Fibroblast of lung (primary cell): ENCODE results near the gene DCBLD2.

Source experiments
- CTCF ChIP-seq, 2 donors: IDR thresholded peaks in 1 of 2; conservative IDR thresholded peaks in 1 of 2; 1 replicate in 1 of 2; 2 replicates in 1 of 2; pipeline ENCODE4 v1.5.1; 2011 to 2012; ENCODE audit warnings: low read length in 2 of 2, control low read depth in 1 of 2, inconsistent platforms in 1 of 2, low read depth in 1 of 2, mild to moderate bottlenecking in 1 of 2
- EZH2 ChIP-seq: IDR thresholded peaks from 2 replicates; pipeline ENCODE4 v1.5.1; 2012; ENCODE audit warnings: low read length, control low read depth, mild to moderate bottlenecking; ENCODE audit errors: missing control alignments

GRCh38 chr3:98897701-98898100, 3.8 kb downstream of the DCBLD2 start:
- TF ChIP-seq CTCF (conservative IDR thresholded peaks at IDR 0.05 in 1 of 2, IDR thresholded peaks at IDR 0.05 in 1 of 2; ENCODE audit: low read depth in 1 of 2, low read length in 2 of 2), result no peak
- no peak for TF ChIP-seq EZH2
